ENCODE measurements around the gene HLF. TPM values are rescaled to one million over a fixed set of nuclear protein-coding genes. Genes with fewer than 3 reads are reported as not detected.

Gene HLF
- total and polyA plus RNA-seq, 2 experiments from 2014 or later, result 0.28 TPM; not detected in 1

DNA sequence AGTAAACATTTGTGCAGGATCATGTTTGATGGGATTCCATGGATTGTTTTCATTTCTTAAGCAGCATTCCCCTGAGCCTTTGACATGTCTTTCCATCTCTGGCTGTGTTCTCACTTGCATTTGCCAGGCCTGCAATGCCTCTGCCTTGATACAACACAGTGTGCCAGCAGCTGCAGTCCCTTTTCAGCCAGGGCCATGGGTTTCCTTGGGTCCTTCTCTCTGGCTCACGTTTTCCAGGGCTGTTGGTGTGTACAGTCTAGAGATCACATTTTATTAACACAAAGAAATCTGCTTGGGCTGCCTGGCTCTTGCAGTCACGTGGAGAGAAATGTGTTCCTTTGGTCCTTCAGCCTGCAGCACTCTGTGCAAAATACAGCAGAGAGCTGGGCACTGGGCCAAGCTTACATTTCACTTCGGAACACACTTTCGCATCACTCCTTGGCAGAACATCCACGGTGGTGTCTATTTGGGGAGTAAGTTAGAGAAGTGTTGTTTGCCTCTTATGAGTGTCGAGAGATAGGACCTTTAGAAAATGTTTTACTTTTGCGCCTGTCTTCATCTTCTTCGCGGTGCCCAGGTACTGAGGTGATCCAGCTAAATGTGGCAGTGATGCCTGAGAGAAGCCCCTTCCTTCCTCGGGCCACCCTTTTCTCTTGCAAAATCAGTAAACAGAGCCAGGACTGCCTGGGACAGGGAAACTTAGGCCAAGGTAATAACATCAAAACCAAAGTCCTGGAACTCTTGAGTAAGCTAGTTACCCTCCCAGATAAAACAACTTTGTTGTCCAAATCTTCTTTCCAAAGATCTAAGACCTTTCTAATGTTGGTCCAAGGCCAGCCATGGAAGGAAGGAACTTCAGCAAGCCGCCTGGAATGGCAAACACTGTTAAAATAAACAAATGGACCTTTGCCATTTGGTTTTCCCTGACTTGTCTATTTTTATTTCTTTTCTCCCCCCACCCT, 20.9 kb downstream of the HLF start:
- H3K4me2 ChIP-seq, result no peak overlapping the region
- H3K36me3 Mint-ChIP-seq (ENCODE audit: low read depth), result no peaks in the 10 kb centered on the region
- H2AFZ ChIP-seq, result no peak overlapping the region
- no peaks in the 10 kb centered on the region for H4K20me1 ChIP-seq (replicated peaks; ENCODE audit: insufficient read depth)
- no peak overlapping the region for H3K27ac Mint-ChIP-seq
- H3K27me3 Mint-ChIP-seq (ENCODE audit: insufficient read depth, low read depth, poor library complexity), result peaks cover 2% of the 10 kb centered on the region
- H3K4me3 ChIP-seq, result no peak overlapping the region
- H3K27ac ChIP-seq (ENCODE audit: low read depth), result no peak overlapping the region
- no peak for DNase-seq (ENCODE audit: low spot score)
- H3K4me1 Mint-ChIP-seq, result no peaks in the 10 kb centered on the region
- no peaks in the 10 kb centered on the region for H3K9me3 Mint-ChIP-seq
- H3K36me3 ChIP-seq (ENCODE audit: insufficient read depth), result no peaks in the 10 kb centered on the region
- no peaks in the 10 kb centered on the region for H3K27me3 ChIP-seq (ENCODE audit: insufficient read depth)
- no peaks in the 10 kb centered on the region for H3K4me1 ChIP-seq (ENCODE audit: insufficient read depth)
- no peaks in the 10 kb centered on the region for H3K79me2 ChIP-seq (replicated peaks; ENCODE audit: insufficient read depth)
- no peaks in the 10 kb centered on the region; the same call in 1 of the 2 replicates for H3K9me2 ChIP-seq (ENCODE audit: insufficient read depth)
- no peak for ATAC-seq
- TF ChIP-seq ETS1 (IDR thresholded peaks at IDR 0.05) (no peak), ZNF114 (CRISPR knock-in tag; IDR thresholded peaks at IDR 0.05) (no peak), STAT1 (IDR thresholded peaks at IDR 0.05; ENCODE audit: unreplicated experiment) (no peak), JUNB (IDR thresholded peaks at IDR 0.05; ENCODE audit: unreplicated experiment) (no peak), NANOG (IDR thresholded peaks at IDR 0.05; ENCODE audit: borderline replicate concordance) (no peak), ZNF331 (CRISPR knock-in tag; IDR thresholded peaks at IDR 0.05; ENCODE audit: low read depth) (no peak), EZH2 (IDR thresholded peaks at IDR 0.05; ENCODE audit: low read depth, unreplicated experiment) (no peak), CTCF (conservative IDR thresholded peaks at IDR 0.05; ENCODE audit: low read depth in 2 of 2) (no peak), CREB1 (CRISPR knock-in tag; IDR thresholded peaks at IDR 0.05; ENCODE audit: low read depth) (no peak), POLR2AphosphoS5 (IDR thresholded peaks at IDR 0.05; ENCODE audit: low read depth) (no peak), EZH2phosphoT487 (IDR thresholded peaks at IDR 0.05; ENCODE audit: unreplicated experiment) (no peak)
- TF ChIP-seq, protein P1, sequence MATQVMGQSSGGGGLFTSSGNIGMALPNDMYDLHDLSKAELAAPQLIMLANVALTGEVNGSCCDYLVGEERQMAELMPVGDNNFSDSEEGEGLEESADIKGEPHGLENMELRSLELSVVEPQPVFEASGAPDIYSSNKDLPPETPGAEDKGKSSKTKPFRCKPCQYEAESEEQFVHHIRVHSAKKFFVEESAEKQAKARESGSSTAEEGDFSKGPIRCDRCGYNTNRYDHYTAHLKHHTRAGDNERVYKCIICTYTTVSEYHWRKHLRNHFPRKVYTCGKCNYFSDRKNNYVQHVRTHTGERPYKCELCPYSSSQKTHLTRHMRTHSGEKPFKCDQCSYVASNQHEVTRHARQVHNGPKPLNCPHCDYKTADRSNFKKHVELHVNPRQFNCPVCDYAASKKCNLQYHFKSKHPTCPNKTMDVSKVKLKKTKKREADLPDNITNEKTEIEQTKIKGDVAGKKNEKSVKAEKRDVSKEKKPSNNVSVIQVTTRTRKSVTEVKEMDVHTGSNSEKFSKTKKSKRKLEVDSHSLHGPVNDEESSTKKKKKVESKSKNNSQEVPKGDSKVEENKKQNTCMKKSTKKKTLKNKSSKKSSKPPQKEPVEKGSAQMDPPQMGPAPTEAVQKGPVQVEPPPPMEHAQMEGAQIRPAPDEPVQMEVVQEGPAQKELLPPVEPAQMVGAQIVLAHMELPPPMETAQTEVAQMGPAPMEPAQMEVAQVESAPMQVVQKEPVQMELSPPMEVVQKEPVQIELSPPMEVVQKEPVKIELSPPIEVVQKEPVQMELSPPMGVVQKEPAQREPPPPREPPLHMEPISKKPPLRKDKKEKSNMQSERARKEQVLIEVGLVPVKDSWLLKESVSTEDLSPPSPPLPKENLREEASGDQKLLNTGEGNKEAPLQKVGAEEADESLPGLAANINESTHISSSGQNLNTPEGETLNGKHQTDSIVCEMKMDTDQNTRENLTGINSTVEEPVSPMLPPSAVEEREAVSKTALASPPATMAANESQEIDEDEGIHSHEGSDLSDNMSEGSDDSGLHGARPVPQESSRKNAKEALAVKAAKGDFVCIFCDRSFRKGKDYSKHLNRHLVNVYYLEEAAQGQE (IDR thresholded peaks at IDR 0.05; ENCODE audit: unreplicated experiment), result no peak
- TF ChIP-seq, protein P2, sequence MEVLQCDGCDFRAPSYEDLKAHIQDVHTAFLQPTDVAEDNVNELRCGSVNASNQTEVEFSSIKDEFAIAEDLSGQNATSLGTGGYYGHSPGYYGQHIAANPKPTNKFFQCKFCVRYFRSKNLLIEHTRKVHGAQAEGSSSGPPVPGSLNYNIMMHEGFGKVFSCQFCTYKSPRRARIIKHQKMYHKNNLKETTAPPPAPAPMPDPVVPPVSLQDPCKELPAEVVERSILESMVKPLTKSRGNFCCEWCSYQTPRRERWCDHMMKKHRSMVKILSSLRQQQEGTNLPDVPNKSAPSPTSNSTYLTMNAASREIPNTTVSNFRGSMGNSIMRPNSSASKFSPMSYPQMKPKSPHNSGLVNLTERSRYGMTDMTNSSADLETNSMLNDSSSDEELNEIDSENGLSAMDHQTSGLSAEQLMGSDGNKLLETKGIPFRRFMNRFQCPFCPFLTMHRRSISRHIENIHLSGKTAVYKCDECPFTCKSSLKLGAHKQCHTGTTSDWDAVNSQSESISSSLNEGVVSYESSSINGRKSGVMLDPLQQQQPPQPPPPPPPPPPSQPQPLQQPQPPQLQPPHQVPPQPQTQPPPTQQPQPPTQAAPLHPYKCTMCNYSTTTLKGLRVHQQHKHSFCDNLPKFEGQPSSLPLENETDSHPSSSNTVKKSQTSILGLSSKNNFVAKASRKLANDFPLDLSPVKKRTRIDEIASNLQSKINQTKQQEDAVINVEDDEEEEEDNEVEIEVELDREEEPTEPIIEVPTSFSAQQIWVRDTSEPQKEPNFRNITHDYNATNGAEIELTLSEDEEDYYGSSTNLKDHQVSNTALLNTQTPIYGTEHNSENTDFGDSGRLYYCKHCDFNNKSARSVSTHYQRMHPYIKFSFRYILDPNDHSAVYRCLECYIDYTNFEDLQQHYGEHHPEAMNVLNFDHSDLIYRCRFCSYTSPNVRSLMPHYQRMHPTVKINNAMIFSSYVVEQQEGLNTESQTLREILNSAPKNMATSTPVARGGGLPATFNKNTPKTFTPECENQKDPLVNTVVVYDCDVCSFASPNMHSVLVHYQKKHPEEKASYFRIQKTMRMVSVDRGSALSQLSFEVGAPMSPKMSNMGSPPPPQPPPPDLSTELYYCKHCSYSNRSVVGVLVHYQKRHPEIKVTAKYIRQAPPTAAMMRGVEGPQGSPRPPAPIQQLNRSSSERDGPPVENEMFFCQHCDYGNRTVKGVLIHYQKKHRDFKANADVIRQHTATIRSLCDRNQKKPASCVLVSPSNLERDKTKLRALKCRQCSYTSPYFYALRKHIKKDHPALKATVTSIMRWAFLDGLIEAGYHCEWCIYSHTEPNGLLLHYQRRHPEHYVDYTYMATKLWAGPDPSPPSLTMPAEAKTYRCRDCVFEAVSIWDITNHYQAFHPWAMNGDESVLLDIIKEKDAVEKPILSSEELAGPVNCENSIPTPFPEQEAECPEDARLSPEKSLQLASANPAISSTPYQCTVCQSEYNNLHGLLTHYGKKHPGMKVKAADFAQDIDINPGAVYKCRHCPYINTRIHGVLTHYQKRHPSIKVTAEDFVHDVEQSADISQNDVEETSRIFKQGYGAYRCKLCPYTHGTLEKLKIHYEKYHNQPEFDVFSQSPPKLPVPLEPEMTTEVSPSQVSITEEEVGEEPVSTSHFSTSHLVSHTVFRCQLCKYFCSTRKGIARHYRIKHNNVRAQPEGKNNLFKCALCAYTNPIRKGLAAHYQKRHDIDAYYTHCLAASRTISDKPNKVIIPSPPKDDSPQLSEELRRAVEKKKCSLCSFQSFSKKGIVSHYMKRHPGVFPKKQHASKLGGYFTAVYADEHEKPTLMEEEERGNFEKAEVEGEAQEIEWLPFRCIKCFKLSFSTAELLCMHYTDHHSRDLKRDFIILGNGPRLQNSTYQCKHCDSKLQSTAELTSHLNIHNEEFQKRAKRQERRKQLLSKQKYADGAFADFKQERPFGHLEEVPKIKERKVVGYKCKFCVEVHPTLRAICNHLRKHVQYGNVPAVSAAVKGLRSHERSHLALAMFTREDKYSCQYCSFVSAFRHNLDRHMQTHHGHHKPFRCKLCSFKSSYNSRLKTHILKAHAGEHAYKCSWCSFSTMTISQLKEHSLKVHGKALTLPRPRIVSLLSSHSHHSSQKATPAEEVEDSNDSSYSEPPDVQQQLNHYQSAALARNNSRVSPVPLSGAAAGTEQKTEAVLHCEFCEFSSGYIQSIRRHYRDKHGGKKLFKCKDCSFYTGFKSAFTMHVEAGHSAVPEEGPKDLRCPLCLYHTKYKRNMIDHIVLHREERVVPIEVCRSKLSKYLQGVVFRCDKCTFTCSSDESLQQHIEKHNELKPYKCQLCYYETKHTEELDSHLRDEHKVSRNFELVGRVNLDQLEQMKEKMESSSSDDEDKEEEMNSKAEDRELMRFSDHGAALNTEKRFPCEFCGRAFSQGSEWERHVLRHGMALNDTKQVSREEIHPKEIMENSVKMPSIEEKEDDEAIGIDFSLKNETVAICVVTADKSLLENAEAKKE (CRISPR knock-in tag; IDR thresholded peaks at IDR 0.05), result no peak
- H3F3A ChIP-seq (replicated peaks; ENCODE audit: low read depth), result no peaks in the 10 kb centered on the region
- H3K4me3 Mint-ChIP-seq, result no peak overlapping the region

Data from GM23338 (cell line).